Activated CD4-positive, alpha-beta memory T cell treated with anti-CD3 and anti-CD28 coated beads for 36 hours (primary cell): Measurements from ENCODE around the gene ZNF420. TPM values are rescaled to one million over a fixed set of nuclear protein-coding genes. Genes with fewer than 3 reads are reported as not detected.
"Not testable (repeated sequence)": the region's sequence is repeated elsewhere in the genome, so short reads cannot be mapped to it uniquely, and the experiment has no call there.

ENCODE experiments used
- CTCF ChIA-PET: fragments of 350-600 bp; sonication (Branson Sonifier 250); formaldehyde crosslinking; loops from one replicate; lab custom pipeline; 2021; ENCODE audit warnings: antibody characterized with exemption, inconsistent platforms; lab: Charles Lee
- POLR2A ChIA-PET: fragments of 350-600 bp; sonication (Branson Sonifier 250); formaldehyde crosslinking; loops from one replicate; lab custom pipeline; 2021; ENCODE audit warnings: antibody characterized with exemption; lab: Charles Lee
- DNase-seq: peaks from one replicate; pipeline ENCODE4 v3.0.0-alpha.2; 2020
- H3K27ac Mint-ChIP-seq: one replicate; pipeline ENCODE4 v1.8.0; 2021; ENCODE audit warnings: mixed read lengths
- H3K27me3 Mint-ChIP-seq: one replicate; pipeline ENCODE4 v1.8.0; 2021; ENCODE audit warnings: mixed read lengths
- H3K36me3 Mint-ChIP-seq: one replicate; pipeline ENCODE4 v1.8.0; 2021; ENCODE audit warnings: mixed read lengths
- H3K4me1 Mint-ChIP-seq: one replicate; pipeline ENCODE4 v1.8.0; 2021; ENCODE audit warnings: low read depth, mixed read lengths
- H3K4me3 Mint-ChIP-seq: one replicate; pipeline ENCODE4 v1.8.0; 2021; ENCODE audit warnings: mild to moderate bottlenecking, mixed read lengths
- H3K9me3 Mint-ChIP-seq: one replicate; pipeline ENCODE4 v1.8.0; 2021; ENCODE audit warnings: mixed read lengths
- intact Hi-C: fragments of 100-400 bp; cut with micrococcal nuclease; formaldehyde crosslinking; loops from one replicate; pipeline ENCODE4 v1.15.1; 2023
- total RNA-seq, 2 experiments: library from RNA; stranded (reverse); gene quantifications; one replicate each; pipeline ENCODE4 v1.2.3, GENCODE V29; 2021

ZNF420 gene
- total RNA-seq, 2 experiments from 2014 or later = 6.5 to 8.7 TPM

GRCh38 chr19:37082307-37082706 is 4.1 kb downstream of the ZNF420 start:
- peaks cover 61% of the 10 kb centered on the region for H3K36me3 Mint-ChIP-seq

GRCh38 chr19:37087110-37087509 is 8.9 kb downstream of the ZNF420 start:
- Mint-ChIP-seq H3K36me3 (peaks cover 83% of the 10 kb centered on the region), H3K27ac (no peak overlapping the region), H3K9me3 (peaks cover 74% of the 10 kb centered on the region), H3K4me3 (no peak overlapping the region), H3K27me3 (no peaks in the 10 kb centered on the region), H3K4me1 (no peaks in the 10 kb centered on the region)
- ChIA-PET CTCF (no interaction called here), POLR2A (no interaction called here)
- DNase-seq = no peak
- intact Hi-C loops = no loop called here

More at GRCh38 chr19:37082307-37082706, 4.1 kb downstream of the ZNF420 start:
- no peaks in the 10 kb centered on the region for H3K27me3 Mint-ChIP-seq
- CTCF ChIA-PET = no interaction called here
- no peak for DNase-seq
- POLR2A ChIA-PET = no interaction called here
- intact Hi-C loops = no loop called here
- no peak overlapping the region for H3K27ac Mint-ChIP-seq
- H3K9me3 Mint-ChIP-seq = peaks cover 58% of the 10 kb centered on the region
- peaks cover 31% of the 10 kb centered on the region for H3K4me1 Mint-ChIP-seq
- H3K4me3 Mint-ChIP-seq = no peak overlapping the region

GRCh38 chr19:37095859-37096258 is 17.6 kb downstream of the ZNF420 start:
- no peak for DNase-seq
- Mint-ChIP-seq H3K4me3 (no peak overlapping the region), H3K27me3 (no peaks in the 10 kb centered on the region), H3K27ac (no peak overlapping the region), H3K36me3 (peaks cover 95% of the 10 kb centered on the region), H3K9me3 (peaks cover 64% of the 10 kb centered on the region), H3K4me1 (no peaks in the 10 kb centered on the region)
- ChIA-PET POLR2A (no interaction called here), CTCF (no interaction called here)
- intact Hi-C loops = no loop called here

- intact Hi-C loops = no loop called here
Measured at GRCh38 chr19:37098570-37098969, 20.3 kb downstream of the ZNF420 start.

GRCh38 chr19:37104135-37104534 is 25.9 kb downstream of the ZNF420 start:
- H3K4me1 Mint-ChIP-seq, CTCF ChIA-PET, H3K27me3 Mint-ChIP-seq, H3K27ac Mint-ChIP-seq, POLR2A ChIA-PET, intact Hi-C loops, H3K4me3 Mint-ChIP-seq, DNase-seq: not testable (repeated sequence)
- peaks cover 85% of the 10 kb centered on the region for H3K9me3 Mint-ChIP-seq
- peaks cover 92% of the 10 kb centered on the region for H3K36me3 Mint-ChIP-seq

More at GRCh38 chr19:37098570-37098969, 20.3 kb downstream of the ZNF420 start:
- DNase-seq = no peak
- H3K27me3 Mint-ChIP-seq = no peaks in the 10 kb centered on the region
- ChIA-PET CTCF (no interaction called here), POLR2A (no interaction called here)
- H3K27ac Mint-ChIP-seq = no peak overlapping the region
- peaks cover 68% of the 10 kb centered on the region for H3K9me3 Mint-ChIP-seq
- H3K36me3 Mint-ChIP-seq = peaks cover 92% of the 10 kb centered on the region
- H3K4me1 Mint-ChIP-seq = no peaks in the 10 kb centered on the region
- H3K4me3 Mint-ChIP-seq = no peak overlapping the region

GRCh38 chr19:37111753-37112152 is 33.5 kb downstream of the ZNF420 start:
- POLR2A ChIA-PET, CTCF ChIA-PET, intact Hi-C loops, H3K27me3 Mint-ChIP-seq, H3K4me1 Mint-ChIP-seq, H3K27ac Mint-ChIP-seq, DNase-seq, H3K4me3 Mint-ChIP-seq: not testable (repeated sequence)
- H3K36me3 Mint-ChIP-seq = peaks cover 99% of the 10 kb centered on the region
- peaks cover 93% of the 10 kb centered on the region for H3K9me3 Mint-ChIP-seq

- DNase-seq = no peak
- no peak overlapping the region for H3K4me3 Mint-ChIP-seq
- peaks cover 87% of the 10 kb centered on the region for H3K9me3 Mint-ChIP-seq
- peaks cover 85% of the 10 kb centered on the region for H3K36me3 Mint-ChIP-seq
- ChIA-PET CTCF (no interaction called here), POLR2A (no interaction called here)
- intact Hi-C loops = no loop called here
- H3K27ac Mint-ChIP-seq = no peak overlapping the region
- no peaks in the 10 kb centered on the region for H3K27me3 Mint-ChIP-seq
- H3K4me1 Mint-ChIP-seq = no peaks in the 10 kb centered on the region
Measured at GRCh38 chr19:37114001-37114400, 35.8 kb downstream of the ZNF420 start.

- H3K36me3 Mint-ChIP-seq = peaks cover 55% of the 10 kb centered on the region
- H3K4me1 Mint-ChIP-seq, H3K27me3 Mint-ChIP-seq, POLR2A ChIA-PET, intact Hi-C loops, H3K4me3 Mint-ChIP-seq, DNase-seq, CTCF ChIA-PET, H3K27ac Mint-ChIP-seq: not testable (repeated sequence)
- H3K9me3 Mint-ChIP-seq = peaks cover 77% of the 10 kb centered on the region
Measured at GRCh38 chr19:37122093-37122492, 43.9 kb downstream of the ZNF420 start.

- CTCF ChIA-PET = no interaction called here
Measured at GRCh38 chr19:37127999-37128820, 50.0 kb downstream of the ZNF420 start.

GRCh38 chr19:37128821-37129177 is 50.6 kb downstream of the ZNF420 start:
- intact Hi-C loops = no loop called here
- H3K4me3 Mint-ChIP-seq = no peak overlapping the region
- DNase-seq = no peak
- H3K4me1 Mint-ChIP-seq = no peaks in the 10 kb centered on the region
- H3K27me3 Mint-ChIP-seq = no peaks in the 10 kb centered on the region
- ChIA-PET CTCF (interaction anchor here (0.5 kb wide), 1 partner anchor 232 kb away, joined by 3 read pairs; no protein-coding TSS in a partner anchor), POLR2A (no interaction called here)
- H3K27ac Mint-ChIP-seq = no peak overlapping the region
- H3K9me3 Mint-ChIP-seq = peaks cover 97% of the 10 kb centered on the region
- peaks cover 89% of the 10 kb centered on the region for H3K36me3 Mint-ChIP-seq

More at GRCh38 chr19:37127999-37128820, 50.0 kb downstream of the ZNF420 start:
- H3K4me3 Mint-ChIP-seq = no peak overlapping the region
- H3K27me3 Mint-ChIP-seq = no peaks in the 10 kb centered on the region
- intact Hi-C loops = no loop called here
- no peak overlapping the region for H3K27ac Mint-ChIP-seq
- DNase-seq = no peak
- peaks cover 96% of the 10 kb centered on the region for H3K9me3 Mint-ChIP-seq
- H3K4me1 Mint-ChIP-seq = no peaks in the 10 kb centered on the region
- H3K36me3 Mint-ChIP-seq = peaks cover 87% of the 10 kb centered on the region
- POLR2A ChIA-PET = no interaction called here

- H3K27ac Mint-ChIP-seq = no peak overlapping the region
- H3K4me1 Mint-ChIP-seq = no peaks in the 10 kb centered on the region
- no peak for DNase-seq
- H3K27me3 Mint-ChIP-seq = no peaks in the 10 kb centered on the region
- intact Hi-C loops = no loop called here
- H3K9me3 Mint-ChIP-seq = peaks cover 83% of the 10 kb centered on the region
- no peak overlapping the region for H3K4me3 Mint-ChIP-seq
- H3K36me3 Mint-ChIP-seq = peaks cover 48% of the 10 kb centered on the region
- CTCF ChIA-PET = no interaction called here
- POLR2A ChIA-PET = no interaction called here
Measured at GRCh38 chr19:37136111-37136510, 57.9 kb downstream of the ZNF420 start.

- no peak for DNase-seq
- intact Hi-C loops = no loop called here
- Mint-ChIP-seq H3K27ac (no peak overlapping the region), H3K4me1 (no peaks in the 10 kb centered on the region), H3K4me3 (no peak overlapping the region), H3K9me3 (peaks cover 84% of the 10 kb centered on the region), H3K36me3 (peaks cover 63% of the 10 kb centered on the region), H3K27me3 (no peaks in the 10 kb centered on the region)
- ChIA-PET CTCF (no interaction called here), POLR2A (no interaction called here)
Measured at GRCh38 chr19:37148214-37148613, 70.0 kb downstream of the ZNF420 start.

GRCh38 chr19:37160153-37160552 is 81.9 kb downstream of the ZNF420 start:
- Mint-ChIP-seq H3K27me3 (no peaks in the 10 kb centered on the region), H3K27ac (no peak overlapping the region), H3K36me3 (peaks cover 87% of the 10 kb centered on the region), H3K9me3 (peaks cover 81% of the 10 kb centered on the region), H3K4me3 (no peak overlapping the region), H3K4me1 (no peaks in the 10 kb centered on the region)
- ChIA-PET CTCF (no interaction called here), POLR2A (no interaction called here)
- no peak for DNase-seq
- intact Hi-C loops = no loop called here
